WTC11 (cell line): ENCODE results near the gene PROM2. TPM values are rescaled to one million over a fixed set of nuclear protein-coding genes. Genes with fewer than 3 reads are reported as not detected.

Experiments used
- ATAC-seq: fragments of 200-7000 bp; cut with Tn5 transposase; 2 replicates; pipeline ENCODE4 v1.10.0; 2021; ENCODE audit warnings: mild to moderate bottlenecking, moderate library complexity
- CTCF ChIA-PET: fragments of 300-600 bp; sonication (Branson Sonifier 250); formaldehyde crosslinking; loops from one replicate; lab custom pipeline; 2021; ENCODE audit warnings: antibody characterized with exemption; lab: Charles Lee
- POLR2A ChIA-PET: fragments of 350-600 bp; sonication (Branson Sonifier 250); formaldehyde crosslinking; loops from one replicate; lab custom pipeline; 2021; ENCODE audit warnings: antibody characterized with exemption; lab: Charles Lee
- DNase-seq: peaks from one replicate; pipeline ENCODE4 v3.0.0; 2021; ENCODE audit warnings: low spot score
- H3K27ac Mint-ChIP-seq: 2 replicates; pipeline ENCODE4 v1.8.0; 2021; ENCODE audit warnings: mixed read lengths
- H3K27me3 Mint-ChIP-seq: 2 replicates; pipeline ENCODE4 v1.8.0; 2021; ENCODE audit warnings: low read depth, mild to moderate bottlenecking, moderate library complexity, mixed read lengths
- H3K36me3 Mint-ChIP-seq: 2 replicates; pipeline ENCODE4 v1.8.0; 2021; ENCODE audit warnings: mixed read lengths
- H3K4me1 Mint-ChIP-seq: 2 replicates; pipeline ENCODE4 v1.8.0; 2022; ENCODE audit warnings: mixed read lengths
- H3K4me3 Mint-ChIP-seq: 2 replicates; pipeline ENCODE4 v1.8.0; 2021; ENCODE audit warnings: mild to moderate bottlenecking, moderate library complexity, mixed read lengths
- H3K9me3 Mint-ChIP-seq: 2 replicates; pipeline ENCODE4 v1.8.0; 2021; ENCODE audit warnings: mixed read lengths
- AR ChIP-seq: fragments of 250-450 bp; sonication (Bioruptor Pico); IDR thresholded peaks from 2 replicates; pipeline ENCODE4 v1.9.0; 2021; ENCODE audit warnings: mild to moderate bottlenecking
- CREB1 ChIP-seq: sonication (generic); formaldehyde crosslinking; IDR thresholded peaks from 2 replicates; pipeline ENCODE4 v1.8.0; 2023; ENCODE audit warnings: mild to moderate bottlenecking, missing genetic modification reagents
- E2F1 ChIP-seq: sonication (generic); formaldehyde crosslinking; IDR thresholded peaks from 2 replicates; pipeline ENCODE4 v1.8.0; 2022; ENCODE audit warnings: mild to moderate bottlenecking, missing genetic modification reagents
- ELF4 ChIP-seq: sonication (generic); formaldehyde crosslinking; IDR thresholded peaks from 2 replicates; pipeline ENCODE4 v1.8.1; 2022; ENCODE audit warnings: low read depth, mild to moderate bottlenecking, moderate library complexity, missing genetic modification reagents
- ESRRA ChIP-seq: sonication (generic); formaldehyde crosslinking; IDR thresholded peaks from 2 replicates; pipeline ENCODE4 v1.8.1; 2022; ENCODE audit warnings: mild to moderate bottlenecking, missing genetic modification reagents, borderline replicate concordance
- FOXP4 ChIP-seq: sonication (generic); formaldehyde crosslinking; IDR thresholded peaks from 2 replicates; pipeline ENCODE4 v1.8.0; 2022; ENCODE audit warnings: mild to moderate bottlenecking, missing genetic modification reagents
- GTF2I ChIP-seq: fragments of 250-450 bp; sonication (Bioruptor Pico); conservative IDR thresholded peaks from 2 replicates; pipeline ENCODE4 v1.4.0; 2021; ENCODE audit warnings: mild to moderate bottlenecking
- JUN ChIP-seq: sonication (generic); formaldehyde crosslinking; IDR thresholded peaks from 2 replicates; pipeline ENCODE4 v1.8.0; 2023; ENCODE audit warnings: mild to moderate bottlenecking, missing genetic modification reagents
- NFE2L1 ChIP-seq: sonication (generic); formaldehyde crosslinking; IDR thresholded peaks from 2 replicates; pipeline ENCODE4 v1.8.1; 2023; ENCODE audit warnings: missing genetic modification reagents
- NR3C1 ChIP-seq: sonication (generic); formaldehyde crosslinking; conservative IDR thresholded peaks from 2 replicates; pipeline ENCODE4 v1.8.1; 2023; ENCODE audit warnings: low read depth, mild to moderate bottlenecking, missing genetic modification reagents
- PREB ChIP-seq: sonication (generic); formaldehyde crosslinking; IDR thresholded peaks from 2 replicates; pipeline ENCODE4 v1.8.1; 2022; ENCODE audit warnings: mild to moderate bottlenecking, missing genetic modification reagents, moderate library complexity, borderline replicate concordance
- STAT6 ChIP-seq: sonication (generic); formaldehyde crosslinking; conservative IDR thresholded peaks from 2 replicates; pipeline ENCODE4 v1.8.1; 2023; ENCODE audit warnings: mild to moderate bottlenecking, low read depth, missing genetic modification reagents, moderate library complexity
- ZBTB21 ChIP-seq: sonication (generic); formaldehyde crosslinking; IDR thresholded peaks from 2 replicates; pipeline ENCODE4 v1.8.1; 2023; ENCODE audit warnings: mild to moderate bottlenecking, missing genetic modification reagents, borderline replicate concordance
- ZNF671 ChIP-seq: fragments of 250-450 bp; sonication (Bioruptor Pico); IDR thresholded peaks from 2 replicates; pipeline ENCODE4 v1.8.0; 2021; ENCODE audit warnings: mild to moderate bottlenecking
- ZSCAN18 ChIP-seq: fragments of 250-450 bp; sonication (Bioruptor Pico); IDR thresholded peaks from 2 replicates; pipeline ENCODE4 v2.1.2; 2022; ENCODE audit warnings: mild to moderate bottlenecking, moderate library complexity
- total RNA-seq: library from RNA; stranded (reverse); gene quantifications from 3 replicates; pipeline ENCODE4 v1.2.3, GENCODE V29; 2021

The PROM2 gene
- total RNA-seq, 1 experiment from 2014 or later = 8.3 TPM

- no peak for TF ChIP-seq AR (CRISPR knock-in tag)
Observed at GRCh38 chr2:95317123-95317500, 42.9 kb downstream of the PROM2 start (continued).

- POLR2A ChIA-PET = no interaction called here
- H3K36me3 Mint-ChIP-seq = no peaks in the 10 kb centered on the region
- no peak overlapping the region for H3K27ac Mint-ChIP-seq
Observed at GRCh38 chr2:95317665-95318425, 43.6 kb downstream of the PROM2 start.

GRCh38 chr2:95318431-95319220, 44.4 kb downstream of the PROM2 start:
- DNase-seq (no peak), ATAC-seq (no peak)
- ChIA-PET POLR2A (no interaction called here), CTCF (interaction anchor here (5.8 kb wide), 1 partner anchor 87 kb away, joined by 107 read pairs; no protein-coding TSS in a partner anchor)
- H3K4me1 Mint-ChIP-seq = peaks cover 3% of the 10 kb centered on the region
- H3K4me3 Mint-ChIP-seq = no peak overlapping the region
- no peaks in the 10 kb centered on the region for H3K27me3 Mint-ChIP-seq
- no peaks in the 10 kb centered on the region for H3K36me3 Mint-ChIP-seq
- H3K27ac Mint-ChIP-seq = no peak overlapping the region
- no peaks in the 10 kb centered on the region for H3K9me3 Mint-ChIP-seq
- no peak for TF ChIP-seq CREB1 (CRISPR knock-in tag)
- no peak for TF ChIP-seq NFE2L1 (CRISPR knock-in tag)
- no peak for TF ChIP-seq ZBTB21 (CRISPR knock-in tag)
- TF ChIP-seq ELF4 (CRISPR knock-in tag) = no peak
- TF ChIP-seq STAT6 = no peak
- TF ChIP-seq ESRRA (CRISPR knock-in tag) = no peak
- no peak for TF ChIP-seq E2F1 (CRISPR knock-in tag)
- no peak for TF ChIP-seq JUN (CRISPR knock-in tag)

More at GRCh38 chr2:95317665-95318425, 43.6 kb downstream of the PROM2 start:
- DNase-seq (no peak), ATAC-seq (no peak)
- no peaks in the 10 kb centered on the region for H3K27me3 Mint-ChIP-seq
- peaks cover 3% of the 10 kb centered on the region for H3K4me1 Mint-ChIP-seq
- no peaks in the 10 kb centered on the region for H3K9me3 Mint-ChIP-seq
- CTCF ChIA-PET = interaction anchor here (1.7 to 5.8 kb wide), 2 partner anchors 40 to 86 kb away, joined by 5 to 107 read pairs; no protein-coding TSS in a partner anchor
- H3K4me3 Mint-ChIP-seq = no peak overlapping the region
- TF ChIP-seq PREB (CRISPR knock-in tag) = no peak
- TF ChIP-seq NFE2L1 (CRISPR knock-in tag) = no peak
- no peak for TF ChIP-seq FOXP4 (CRISPR knock-in tag)
- no peak for TF ChIP-seq ZBTB21 (CRISPR knock-in tag)
- no peak for TF ChIP-seq NR3C1
- TF ChIP-seq GTF2I (CRISPR knock-in tag) = no peak
- no peak for TF ChIP-seq ZSCAN18 (CRISPR knock-in tag)
- no peak for TF ChIP-seq ZNF671 (CRISPR knock-in tag)
